ENCODE measurements around the gene OSBPL3. TPM values are rescaled to one million over a fixed set of nuclear protein-coding genes. Genes with fewer than 3 reads are reported as not detected.

OSBPL3 gene
- total RNA-seq, 2 experiments from 2014 or later = 44.6 to 45.7 TPM

GRCh38 chr7:24958399-24958798, 21.6 kb downstream of the OSBPL3 start:
- Mint-ChIP-seq H3K9me3 (no peaks in the 10 kb centered on the region), H3K4me1 (ENCODE audit: low read depth) (peaks cover 66% of the 10 kb centered on the region), H3K27ac (no peak overlapping the region), H3K27me3 (no peaks in the 10 kb centered on the region), H3K36me3 (ENCODE audit: low read depth) (peaks cover 10% of the 10 kb centered on the region), H3K4me3 (no peak overlapping the region)
- no peak for ATAC-seq
- ChIA-PET CTCF (no interaction called here), POLR2A (no interaction called here)
- no peak for TF ChIP-seq CTCF (IDR thresholded peaks at IDR 0.05)
- no peak for DNase-seq
- intact Hi-C loops (cut with micrococcal nuclease) = no loop called here

- peaks cover 59% of the 10 kb centered on the region for H3K4me1 Mint-ChIP-seq (ENCODE audit: low read depth)
- DNase-seq (no peak), ATAC-seq (no peak)
- POLR2A ChIA-PET = no interaction called here
- H3K9me3 Mint-ChIP-seq = no peaks in the 10 kb centered on the region
- TF ChIP-seq CTCF (IDR thresholded peaks at IDR 0.05) = no peak
- no peak overlapping the region for H3K4me3 Mint-ChIP-seq
- CTCF ChIA-PET = no interaction called here
- no peaks in the 10 kb centered on the region for H3K27me3 Mint-ChIP-seq
- H3K36me3 Mint-ChIP-seq (ENCODE audit: low read depth) = peaks cover 5% of the 10 kb centered on the region
- H3K27ac Mint-ChIP-seq = no peak overlapping the region
- intact Hi-C loops (cut with micrococcal nuclease) = no loop called here
Measured at GRCh38 chr7:24956021-24956420, 24.0 kb downstream of the OSBPL3 start.

- no peaks in the 10 kb centered on the region for H3K9me3 Mint-ChIP-seq
- ChIA-PET CTCF (no interaction called here), POLR2A (no interaction called here)
- H3K36me3 Mint-ChIP-seq (ENCODE audit: low read depth) = peaks cover 3% of the 10 kb centered on the region
- intact Hi-C loops (cut with micrococcal nuclease) = no loop called here
- ATAC-seq = no peak
- no peak for TF ChIP-seq CTCF (IDR thresholded peaks at IDR 0.05)
- no peak overlapping the region for H3K27ac Mint-ChIP-seq
- no peaks in the 10 kb centered on the region for H3K27me3 Mint-ChIP-seq
- no peak for DNase-seq
- no peak overlapping the region for H3K4me3 Mint-ChIP-seq
- peaks cover 58% of the 10 kb centered on the region for H3K4me1 Mint-ChIP-seq (ENCODE audit: low read depth)
Measured at GRCh38 chr7:24955313-24955712, 24.7 kb downstream of the OSBPL3 start.

GRCh38 chr7:24952464-24952863, 27.5 kb downstream of the OSBPL3 start:
- no peak for ATAC-seq
- Mint-ChIP-seq H3K9me3 (no peaks in the 10 kb centered on the region), H3K27ac (no peak overlapping the region), H3K4me1 (ENCODE audit: low read depth) (peaks cover 54% of the 10 kb centered on the region), H3K27me3 (no peaks in the 10 kb centered on the region), H3K36me3 (ENCODE audit: low read depth) (peaks cover 2% of the 10 kb centered on the region), H3K4me3 (no peak overlapping the region)
- no peak for DNase-seq
- ChIA-PET CTCF (interaction anchor here (1.7 kb wide), 1 partner anchor 140 kb away, joined by 5 read pairs; no protein-coding TSS in a partner anchor), POLR2A (interaction anchor here (1.1 to 1.4 kb wide), 2 partner anchors 10 to 25 kb away, joined by 3 to 4 read pairs; no protein-coding TSS in a partner anchor)
- TF ChIP-seq CTCF (IDR thresholded peaks at IDR 0.05) = no peak
- intact Hi-C loops (cut with micrococcal nuclease) = no loop called here

GRCh38 chr7:24951441-24951980, 28.5 kb downstream of the OSBPL3 start:
- no peaks in the 10 kb centered on the region for H3K9me3 Mint-ChIP-seq
- peaks cover 2% of the 10 kb centered on the region for H3K36me3 Mint-ChIP-seq (ENCODE audit: low read depth)
- intact Hi-C loops (cut with micrococcal nuclease) = no loop called here
- DNase-seq (no peak), ATAC-seq (no peak)
- ChIA-PET CTCF (interaction anchor here (0.9 to 1.9 kb wide), 2 partner anchors 13 to 141 kb away, joined by 4 to 5 read pairs; no protein-coding TSS in a partner anchor), POLR2A (interaction anchor here (1.1 to 1.4 kb wide), 2 partner anchors 11 to 26 kb away, joined by 3 to 4 read pairs; no protein-coding TSS in a partner anchor)
- H3K4me1 Mint-ChIP-seq (ENCODE audit: low read depth) = peaks cover 58% of the 10 kb centered on the region
- TF ChIP-seq CTCF (IDR thresholded peaks at IDR 0.05) = no peak
- H3K27me3 Mint-ChIP-seq = no peaks in the 10 kb centered on the region
- no peak overlapping the region for H3K27ac Mint-ChIP-seq
- no peak overlapping the region for H3K4me3 Mint-ChIP-seq

All from activated CD8-positive, alpha-beta T cell treated with anti-CD3 and anti-CD28 coated beads for 36 hours (primary cell).